ENCODE measurements around the gene RBM20.

Gene RBM20

GRCh38 chr10:110840225-110840922 is 196.2 kb downstream of the RBM20 start:
- no peak for DNase-seq

- no peak for DNase-seq
Measured at GRCh38 chr10:110840923-110841428, 196.8 kb downstream of the RBM20 start.

GRCh38 chr10:110841767-110842267 is 197.7 kb downstream of the RBM20 start:
- DNase-seq, result no peak

- DNase-seq, result no peak
Measured at GRCh38 chr10:110842326-110842904, 198.3 kb downstream of the RBM20 start.

GRCh38 chr10:110843031-110843430 is 198.9 kb downstream of the RBM20 start:
- DNase-seq, result no peak

GRCh38 chr10:110843796-110844616 is 199.9 kb downstream of the RBM20 start:
- DNase-seq, result no peak

- DNase-seq, result no peak
Measured at GRCh38 chr10:110844617-110844881, 200.4 kb downstream of the RBM20 start.

GRCh38 chr10:110845192-110845755 is 201.1 kb downstream of the RBM20 start:
- no peak for DNase-seq

- no peak for DNase-seq
Measured at GRCh38 chr10:110845756-110846620, 201.9 kb downstream of the RBM20 start.

- no peak for DNase-seq
Measured at GRCh38 chr10:110847374-110847773, 203.2 kb downstream of the RBM20 start.

GRCh38 chr10:110848106-110848505 is 204.0 kb downstream of the RBM20 start:
- DNase-seq, result no peak

GRCh38 chr10:110850099-110850498 is 206.0 kb downstream of the RBM20 start:
- no peak for DNase-seq

GRCh38 chr10:110851020-110851612 is 207.0 kb downstream of the RBM20 start:
- DNase-seq, result no peak

- peak; percentile 7 for DNase-seq
Measured at GRCh38 chr10:110852255-110852896, 208.2 kb downstream of the RBM20 start.

- DNase-seq, result no peak
Measured at GRCh38 chr10:110852947-110853346, 208.8 kb downstream of the RBM20 start.

- DNase-seq, result no peak
Measured at GRCh38 chr10:110853921-110854605, 209.9 kb downstream of the RBM20 start.

GRCh38 chr10:110857265-110858171 is 213.4 kb downstream of the RBM20 start:
- DNase-seq, result no peak

- DNase-seq, result no peak
Measured at GRCh38 chr10:110858297-110858934, 214.3 kb downstream of the RBM20 start.

All from kidney glomerular epithelial cell (primary cell).